Inflammatory macrophage treated with lipopolysaccharide for 1 hour (primary cell): ENCODE results near the gene PARP14.
"Not testable (repeated sequence)": the region's sequence is repeated elsewhere in the genome, so short reads cannot be mapped to it uniquely, and the experiment has no call there.

Experiments
- DNase-seq, 2 donors: peaks; one replicate each; pipeline ENCODE4 v3.0.0-alpha.2; 2020 to 2022

Gene PARP14

GRCh38 chr3:122680475-122681283 lies at the start of gene PARP14:
Gene PARP14, plus strand, starts transcription at chr3:122680839. Its CDS starts 45 bp downstream, at chr3:122680884.
- DNase-seq, result peak; percentile 85 to 96

DNA sequence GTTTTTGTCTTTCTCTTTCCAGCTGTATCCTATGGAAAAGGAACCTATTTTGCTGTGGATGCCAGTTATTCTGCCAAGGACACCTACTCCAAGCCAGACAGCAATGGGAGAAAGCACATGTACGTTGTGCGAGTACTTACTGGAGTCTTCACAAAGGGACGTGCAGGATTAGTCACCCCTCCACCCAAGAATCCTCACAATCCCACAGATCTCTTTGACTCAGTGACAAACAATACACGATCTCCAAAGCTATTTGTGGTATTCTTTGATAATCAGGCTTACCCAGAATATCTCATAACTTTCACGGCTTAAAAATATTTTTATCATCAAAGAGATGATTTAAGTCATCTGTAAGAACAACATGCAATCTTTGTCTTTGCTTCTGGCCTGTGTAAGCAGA lies 44.9 kb upstream of the PARP14 start:
- no peak for DNase-seq

- DNase-seq, result no peak
Measured at GRCh38 chr3:122636697-122637096, 43.9 kb upstream of the PARP14 start.

- DNase-seq, result no peak
Measured at GRCh38 chr3:122640437-122640999, 40.1 kb upstream of the PARP14 start.

DNA sequence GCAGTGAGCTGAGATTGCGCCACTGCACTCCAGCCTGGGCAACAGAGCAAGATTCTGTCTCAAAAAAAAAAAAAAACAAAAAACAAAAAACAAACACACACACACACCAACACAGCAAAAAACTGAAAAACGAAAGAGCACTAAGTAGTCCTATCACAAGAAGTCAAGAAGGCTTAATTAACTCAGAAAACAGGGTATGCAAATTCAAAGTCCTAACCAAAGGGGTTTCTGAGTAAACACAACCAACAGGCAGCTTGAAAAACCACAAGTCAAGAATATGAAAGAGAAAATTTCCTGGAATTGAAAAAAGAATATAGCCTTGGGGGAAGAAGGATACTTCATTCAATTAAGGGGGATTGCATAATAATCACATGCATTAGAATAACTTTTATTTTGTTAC lies 37.7 kb upstream of the PARP14 start:
- no peak for DNase-seq

GRCh38 chr3:122646146-122646988 lies 34.3 kb upstream of the PARP14 start:
- DNase-seq, result no peak

DNA sequence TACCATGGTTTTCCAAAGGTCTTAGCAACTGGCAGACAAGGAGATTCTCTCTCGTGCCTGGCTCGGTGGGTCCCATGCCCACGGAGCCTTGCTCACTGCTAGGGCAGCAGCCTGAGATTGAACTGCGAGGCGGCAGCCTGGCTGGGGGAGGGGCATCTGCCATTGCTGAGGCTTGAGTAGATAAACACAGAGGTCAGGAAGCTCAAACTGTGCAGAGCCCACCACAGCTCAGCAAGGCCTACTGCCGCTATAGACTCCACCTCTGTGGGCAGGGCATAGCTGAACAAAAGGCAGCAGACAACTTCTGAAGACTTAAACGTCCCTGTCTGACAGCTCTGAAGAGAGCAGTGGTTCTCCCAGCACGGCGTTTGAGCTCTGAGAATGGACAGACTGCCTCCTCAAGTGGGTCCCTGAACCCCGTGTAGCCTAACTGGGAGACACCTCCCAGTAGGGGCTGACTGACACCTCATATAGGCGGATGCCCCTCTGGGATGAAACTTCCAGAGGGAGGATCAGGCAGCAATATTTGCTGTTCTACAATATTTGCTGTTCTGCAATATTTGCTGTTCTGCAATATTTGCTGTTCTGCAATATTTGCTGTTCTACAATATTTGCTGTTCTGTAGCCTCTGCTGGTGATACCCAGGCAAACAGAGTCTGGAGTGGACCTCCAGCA lies 29.3 kb upstream of the PARP14 start:
- not testable (repeated sequence) for DNase-seq

- DNase-seq, result not testable (repeated sequence)
Measured at GRCh38 chr3:122651962-122652361, 28.7 kb upstream of the PARP14 start.

GRCh38 chr3:122658336-122658735 lies 22.3 kb upstream of the PARP14 start:
- DNase-seq, result not testable (repeated sequence)

- no peak for DNase-seq
Measured at GRCh38 chr3:122660297-122660974, 20.2 kb upstream of the PARP14 start.

GRCh38 chr3:122661633-122662032 lies 19.0 kb upstream of the PARP14 start:
- DNase-seq, result peak in 1 of 2 donors; percentile 19

GRCh38 chr3:122662505-122662904 lies 18.1 kb upstream of the PARP14 start:
- no peak for DNase-seq

- DNase-seq, result no peak
Measured at GRCh38 chr3:122665226-122665786, 15.3 kb upstream of the PARP14 start.

- DNase-seq, result no peak
Measured at GRCh38 chr3:122665881-122666280, 14.8 kb upstream of the PARP14 start.

- DNase-seq, result no peak
Measured at GRCh38 chr3:122668930-122669730, 11.5 kb upstream of the PARP14 start.

DNA sequence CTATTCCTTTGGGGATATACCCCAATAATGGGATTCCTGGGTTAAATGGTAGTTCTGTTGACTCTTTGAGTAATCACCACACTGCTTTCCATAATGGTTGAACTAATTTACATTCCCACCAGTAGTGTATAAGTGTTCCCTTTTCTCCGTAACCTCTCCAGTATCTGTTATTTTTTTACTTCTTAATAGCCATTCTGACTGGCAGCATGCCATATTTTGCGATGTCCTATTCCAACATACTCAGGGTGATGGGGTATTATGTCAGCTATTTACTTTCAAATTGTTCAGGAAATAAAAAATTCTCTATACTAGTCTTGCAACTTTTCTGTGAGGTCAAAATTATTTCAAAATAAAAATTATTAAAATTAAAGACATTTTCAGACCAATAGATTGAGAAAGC lies 9.1 kb upstream of the PARP14 start:
- no peak for DNase-seq

GRCh38 chr3:122674339-122674738 lies 6.3 kb upstream of the PARP14 start:
- no peak for DNase-seq

DNA sequence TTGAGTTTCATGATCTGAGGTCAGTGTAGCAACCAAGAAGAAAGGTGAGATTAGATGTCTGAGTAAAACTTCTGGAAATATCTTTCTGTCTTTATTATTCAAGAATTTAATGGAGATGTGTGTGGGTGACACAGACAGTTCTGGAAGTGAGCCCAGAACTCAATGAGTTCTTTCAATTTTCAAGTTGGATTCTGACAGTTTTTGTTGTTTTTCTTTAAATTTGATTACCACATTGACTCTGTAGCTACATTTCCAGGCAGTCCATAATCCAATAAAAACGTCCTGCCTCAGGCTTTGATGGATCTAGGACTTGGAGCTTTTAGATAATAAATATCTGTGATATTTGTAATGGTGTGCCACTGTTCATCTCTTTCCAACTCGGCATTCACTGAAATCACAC lies 3.9 kb upstream of the PARP14 start:
- no peak for DNase-seq

DNA sequence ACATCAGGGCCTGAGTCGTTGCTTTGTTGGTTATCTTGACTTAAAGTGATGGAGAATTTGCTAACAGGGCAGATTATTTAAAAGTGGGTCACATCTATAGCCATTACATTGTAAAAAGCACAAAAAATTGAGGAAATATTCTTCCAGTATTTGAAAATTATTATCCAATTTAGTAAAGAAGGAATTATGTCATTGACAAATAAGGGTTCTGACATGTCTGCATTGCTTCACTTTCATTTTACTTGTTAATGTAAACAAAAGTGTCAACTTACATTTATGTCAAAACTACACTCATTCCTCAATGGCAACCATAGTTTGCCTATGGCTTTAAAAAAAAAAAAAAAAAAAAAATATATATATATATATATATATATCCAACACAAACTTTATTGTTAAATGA lies 3.4 kb upstream of the PARP14 start:
- DNase-seq, result no peak

DNA sequence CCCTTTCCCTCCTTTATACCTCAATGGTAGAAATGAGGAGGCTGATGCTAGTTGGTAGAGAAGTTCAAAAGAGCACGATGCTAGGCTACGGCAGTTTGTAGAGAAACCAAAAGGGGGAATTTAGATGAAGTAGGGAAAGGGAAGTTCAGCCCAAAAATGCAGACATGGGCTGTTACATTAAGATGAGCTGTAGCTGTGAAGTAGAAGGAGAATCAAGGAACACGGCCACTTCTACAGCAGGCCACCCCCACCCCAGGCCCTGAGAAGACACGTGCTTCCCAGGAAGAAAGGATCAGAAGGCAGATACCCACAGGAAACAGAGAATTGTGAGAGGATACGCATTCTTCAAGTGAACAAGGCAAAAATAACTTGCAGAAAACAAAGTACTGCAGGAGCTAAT lies 2.1 kb upstream of the PARP14 start:
- peak; percentile 37 to 71 for DNase-seq
